ENCODE data around the gene IL1B.

DNA sequence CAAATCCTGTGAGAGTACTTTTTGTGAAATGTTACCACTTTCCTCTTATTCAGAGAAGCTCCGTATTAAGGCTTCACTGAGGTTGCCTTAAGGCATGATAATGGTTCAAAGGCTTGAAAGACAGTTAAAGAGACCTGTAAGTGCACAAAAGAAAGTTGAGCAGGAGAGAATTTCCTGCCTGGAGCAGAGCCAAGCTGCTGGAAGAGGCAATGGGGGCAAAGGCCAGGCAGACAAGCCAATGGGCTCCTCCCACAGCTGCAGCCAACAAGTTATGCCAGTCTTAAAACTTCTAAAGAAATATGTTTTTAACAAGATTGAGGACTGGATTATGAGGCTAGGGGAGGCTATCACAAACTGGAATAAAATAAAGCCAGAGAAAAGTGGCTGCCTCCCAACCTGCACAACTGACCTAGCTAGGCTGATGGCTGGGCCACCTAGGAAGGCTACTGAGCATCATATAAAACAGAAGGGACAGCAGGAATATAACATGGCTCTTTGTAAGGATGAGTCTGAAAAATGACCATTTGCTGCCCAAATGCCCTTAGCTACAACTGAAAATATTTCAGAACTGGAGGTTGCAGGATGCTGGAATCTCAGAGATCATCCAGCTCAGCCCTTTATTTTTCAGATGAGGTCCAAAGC is 2.1 kb downstream of the IL1B start:
- TF ChIP-seq CTCF (IDR thresholded peaks at IDR 0.05): no peak
- no peak for TF ChIP-seq EP300 (IDR thresholded peaks at IDR 0.05)
- no peak for TF ChIP-seq POLR2A (IDR thresholded peaks at IDR 0.05)

Data from upper lobe of left lung (tissue), 4 donors.